GM21723 (cell line): ENCODE data around the gene ZNF652.

ENCODE experiments used
- ATAC-seq: cut with Tn5 transposase; IDR thresholded peaks from one replicate; pipeline ENCODE4 v1.9.1; 2021; ENCODE audit warnings: mild to moderate bottlenecking, moderate library complexity; ENCODE audit not compliant: unreplicated experiment

ZNF652 gene

GRCh38 chr17:49360796-49361128 lies 1.3 kb downstream of the ZNF652 start:
- ATAC-seq: no peak

GRCh38 chr17:49359990-49360795 lies 1.9 kb downstream of the ZNF652 start:
- no peak for ATAC-seq

- peak; percentile 32 for ATAC-seq
Observed at GRCh38 chr17:49358641-49359247, 3.3 kb downstream of the ZNF652 start.

GRCh38 chr17:49357516-49357915 lies 4.5 kb downstream of the ZNF652 start:
- ATAC-seq: no peak

- ATAC-seq: no peak
Observed at GRCh38 chr17:49356320-49356719, 5.7 kb downstream of the ZNF652 start.

GRCh38 chr17:49353607-49354006 lies 8.4 kb downstream of the ZNF652 start:
- ATAC-seq: no peak

GRCh38 chr17:49352587-49353154 lies 9.4 kb downstream of the ZNF652 start:
- ATAC-seq: no peak

GRCh38 chr17:49351572-49352140 lies 10.4 kb downstream of the ZNF652 start:
- no peak for ATAC-seq

GRCh38 chr17:49349541-49349940 lies 12.5 kb downstream of the ZNF652 start:
- ATAC-seq: no peak

GRCh38 chr17:49344914-49345313 lies 17.1 kb downstream of the ZNF652 start:
- ATAC-seq: no peak

GRCh38 chr17:49343273-49343672 lies 18.8 kb downstream of the ZNF652 start:
- no peak for ATAC-seq

GRCh38 chr17:49342575-49342936 lies 19.5 kb downstream of the ZNF652 start:
- peak; percentile 22 for ATAC-seq

- ATAC-seq: no peak
Observed at GRCh38 chr17:49341356-49341755, 20.7 kb downstream of the ZNF652 start.

GRCh38 chr17:49339354-49339753 lies 22.7 kb downstream of the ZNF652 start:
- ATAC-seq: no peak

GRCh38 chr17:49338883-49339282 lies 23.2 kb downstream of the ZNF652 start:
- no peak for ATAC-seq

GRCh38 chr17:49337884-49338283 lies 24.2 kb downstream of the ZNF652 start:
- no peak for ATAC-seq

GRCh38 chr17:49334744-49335512 lies 27.1 kb downstream of the ZNF652 start:
- ATAC-seq: no peak

- no peak for ATAC-seq
Observed at GRCh38 chr17:49333804-49334203, 28.2 kb downstream of the ZNF652 start.

- peak; percentile 51 for ATAC-seq
Observed at GRCh38 chr17:49327835-49328784, 33.9 kb downstream of the ZNF652 start.

- no peak for ATAC-seq
Observed at GRCh38 chr17:49325980-49326379, 36.1 kb downstream of the ZNF652 start.
